WTC11 (cell line): ENCODE data around the gene UBE2D2. TPM values are rescaled to one million over a fixed set of nuclear protein-coding genes. Genes with fewer than 3 reads are reported as not detected.

ENCODE experiments used
- ATAC-seq: fragments of 200-7000 bp; cut with Tn5 transposase; 2 replicates; pipeline ENCODE4 v1.10.0; 2021; ENCODE audit warnings: mild to moderate bottlenecking, moderate library complexity
- CTCF ChIA-PET: fragments of 300-600 bp; sonication (Branson Sonifier 250); formaldehyde crosslinking; loops from one replicate; lab custom pipeline; 2021; ENCODE audit warnings: antibody characterized with exemption; lab: Charles Lee
- POLR2A ChIA-PET: fragments of 350-600 bp; sonication (Branson Sonifier 250); formaldehyde crosslinking; loops from one replicate; lab custom pipeline; 2021; ENCODE audit warnings: antibody characterized with exemption; lab: Charles Lee
- DNase-seq: peaks from one replicate; pipeline ENCODE4 v3.0.0; 2021; ENCODE audit warnings: low spot score
- H3K27ac Mint-ChIP-seq: 2 replicates; pipeline ENCODE4 v1.8.0; 2021; ENCODE audit warnings: mixed read lengths
- H3K27me3 Mint-ChIP-seq: 2 replicates; pipeline ENCODE4 v1.8.0; 2021; ENCODE audit warnings: low read depth, mild to moderate bottlenecking, moderate library complexity, mixed read lengths
- H3K36me3 Mint-ChIP-seq: 2 replicates; pipeline ENCODE4 v1.8.0; 2021; ENCODE audit warnings: mixed read lengths
- H3K4me1 Mint-ChIP-seq: 2 replicates; pipeline ENCODE4 v1.8.0; 2022; ENCODE audit warnings: mixed read lengths
- H3K4me3 Mint-ChIP-seq: 2 replicates; pipeline ENCODE4 v1.8.0; 2021; ENCODE audit warnings: mild to moderate bottlenecking, moderate library complexity, mixed read lengths
- H3K9me3 Mint-ChIP-seq: 2 replicates; pipeline ENCODE4 v1.8.0; 2021; ENCODE audit warnings: mixed read lengths
- FOXP4 ChIP-seq: sonication (generic); formaldehyde crosslinking; IDR thresholded peaks from 2 replicates; pipeline ENCODE4 v1.8.0; 2022; ENCODE audit warnings: mild to moderate bottlenecking, missing genetic modification reagents
- IRF1 ChIP-seq: sonication (generic); formaldehyde crosslinking; IDR thresholded peaks from 2 replicates; pipeline ENCODE4 v1.8.0; 2023; ENCODE audit warnings: missing genetic modification reagents
- NR3C1 ChIP-seq: sonication (generic); formaldehyde crosslinking; conservative IDR thresholded peaks from 2 replicates; pipeline ENCODE4 v1.8.1; 2023; ENCODE audit warnings: low read depth, mild to moderate bottlenecking, missing genetic modification reagents
- PRDM15 ChIP-seq: sonication (generic); formaldehyde crosslinking; IDR thresholded peaks from 2 replicates; pipeline ENCODE4 v1.8.0; 2022; ENCODE audit warnings: missing genetic modification reagents
- SMAD4 ChIP-seq: sonication (generic); formaldehyde crosslinking; IDR thresholded peaks from 2 replicates; pipeline ENCODE4 v1.8.0; 2022; ENCODE audit warnings: mild to moderate bottlenecking, missing genetic modification reagents
- STAT6 ChIP-seq: sonication (generic); formaldehyde crosslinking; conservative IDR thresholded peaks from 2 replicates; pipeline ENCODE4 v1.8.1; 2023; ENCODE audit warnings: mild to moderate bottlenecking, low read depth, missing genetic modification reagents, moderate library complexity
- ZNF232 ChIP-seq: sonication (generic); formaldehyde crosslinking; IDR thresholded peaks from 2 replicates; pipeline ENCODE4 v1.8.0; 2022; ENCODE audit warnings: mild to moderate bottlenecking, missing genetic modification reagents
- ZSCAN18 ChIP-seq: fragments of 250-450 bp; sonication (Bioruptor Pico); IDR thresholded peaks from 2 replicates; pipeline ENCODE4 v2.1.2; 2022; ENCODE audit warnings: mild to moderate bottlenecking, moderate library complexity
- total RNA-seq: library from RNA; stranded (reverse); gene quantifications from 3 replicates; pipeline ENCODE4 v1.2.3, GENCODE V29; 2021

UBE2D2 gene
- total RNA-seq, 1 experiment from 2014 or later: 183 TPM

- TF ChIP-seq STAT6 (CRISPR knock-in tag): no peak
- TF ChIP-seq PRDM15 (CRISPR knock-in tag): no peak
- no peak for TF ChIP-seq ZSCAN18 (CRISPR knock-in tag)
- no peak for TF ChIP-seq NR3C1 (CRISPR knock-in tag)
- no peak for TF ChIP-seq ZNF232 (CRISPR knock-in tag)
Measured at GRCh38 chr5:139638736-139639618, 77.8 kb downstream of the UBE2D2 start (continued).

GRCh38 chr5:139639619-139640380, 78.7 kb downstream of the UBE2D2 start:
- Mint-ChIP-seq H3K4me3 (no peak overlapping the region), H3K4me1 (peaks cover 85% of the 10 kb centered on the region), H3K9me3 (no peaks in the 10 kb centered on the region), H3K27ac (no peak overlapping the region), H3K36me3 (no peaks in the 10 kb centered on the region), H3K27me3 (peaks cover 10% of the 10 kb centered on the region)
- ChIA-PET POLR2A (interaction anchor here (1.1 to 4.8 kb wide), 2 partner anchors 8 to 9 kb away, joined by 3 to 54 read pairs; partner anchors contain the start of gene CXXC5), CTCF (interaction anchor here (0.6 to 12.0 kb wide), 7 partner anchors 11 to 149 kb away, joined by 3 to 247 read pairs (median 5); partner anchors contain the start of gene CXXC5)
- ATAC-seq (no peak), DNase-seq (no peak)
- no peak for TF ChIP-seq SMAD4 (CRISPR knock-in tag)
- TF ChIP-seq FOXP4: 0 out of 2 replicates have a peak, but pooled peaks have one; percentile 27
- TF ChIP-seq IRF1: 0 out of 2 replicates have a peak, but pooled peaks have one; percentile 35
